Measurements from ENCODE around the gene WDR7. TPM values are rescaled to one million over a fixed set of nuclear protein-coding genes. Genes with fewer than 3 reads are reported as not detected.
A peak's percentile ranks its signal among the peaks of the same experiment; 100 is the strongest.
"Not testable (repeated sequence)": the region's sequence is repeated elsewhere in the genome, so short reads cannot be mapped to it uniquely, and the experiment has no call there.

The WDR7 gene
- total and polyA plus RNA-seq, 12 donors, result 3.6 to 64.6 (median 24.2) TPM

DNA sequence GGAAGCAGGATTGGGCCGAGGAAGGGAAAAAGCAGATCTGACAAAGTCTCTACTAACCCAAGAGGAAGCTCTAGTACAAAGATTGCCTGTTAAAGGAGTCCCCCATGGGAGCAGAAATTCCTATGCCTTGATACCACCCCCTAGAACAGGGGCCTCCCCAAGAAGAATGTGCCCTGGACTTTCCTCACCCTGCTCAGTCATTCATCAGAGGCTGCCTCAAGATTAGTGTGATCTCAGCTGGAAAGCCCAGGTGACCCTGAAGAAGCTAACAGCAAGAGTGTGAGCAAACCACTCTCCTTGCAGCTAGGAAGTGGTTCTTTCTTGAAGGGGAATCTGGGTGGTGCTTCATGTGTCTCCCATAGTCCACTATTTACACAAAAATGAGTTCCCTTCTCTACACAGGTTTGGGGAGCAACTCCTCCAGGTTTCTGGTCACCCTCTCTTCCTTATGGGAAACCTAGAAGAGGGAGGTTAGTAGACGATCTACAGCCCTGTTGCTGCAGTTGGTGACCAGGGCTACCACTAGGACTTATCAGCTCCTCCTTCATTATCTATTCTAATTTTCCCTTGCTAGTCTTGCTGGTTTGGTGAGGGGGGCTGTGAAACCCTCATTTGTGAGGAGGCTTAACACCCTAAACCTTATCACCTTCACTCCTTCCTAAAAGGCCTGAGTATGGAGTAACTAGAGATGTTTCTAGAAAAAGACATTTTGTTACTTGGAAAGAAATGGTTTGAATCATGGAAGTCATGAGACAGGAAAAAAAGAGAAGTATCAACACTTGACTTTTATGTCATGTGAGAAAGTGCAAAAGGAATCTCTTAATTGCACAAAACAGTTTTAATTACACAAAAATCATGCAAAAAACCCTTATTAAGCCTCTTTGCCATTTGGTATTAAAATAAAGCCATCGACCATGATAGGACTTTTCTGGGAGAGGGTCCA lies 2.9 kb upstream of the WDR7 start:
- no peak for DNase-seq
- intact Hi-C loops (cut with DNase I), result no loop called here

DNA sequence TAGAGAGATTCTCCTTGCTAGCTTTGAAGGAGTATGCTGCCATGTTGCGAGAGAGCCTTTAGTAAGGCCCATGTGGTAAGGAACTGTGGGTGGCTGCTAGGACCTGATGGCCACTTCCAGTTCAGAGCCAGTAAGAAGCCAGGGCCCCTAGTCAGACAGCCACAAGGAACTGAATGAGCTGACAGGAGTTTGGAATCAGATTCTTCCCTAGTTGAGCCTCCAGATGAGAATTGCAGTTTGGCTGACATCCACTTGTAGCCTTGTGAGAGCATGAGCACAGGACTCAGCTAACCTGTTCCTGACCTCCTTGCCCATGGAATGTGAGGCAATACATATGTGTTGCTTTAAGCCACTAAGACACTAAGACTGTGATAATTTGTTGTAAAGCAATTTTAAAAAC lies 1.2 kb upstream of the WDR7 start:
- H3K27ac ChIP-seq, result no peak overlapping the region
- H3K4me1 ChIP-seq (replicated peaks in 1 of 2), result peaks cover 7 to 23% of the 10 kb centered on the region in 2 donors
- no peaks in the 10 kb centered on the region for H3K9me3 ChIP-seq (replicated peaks in 1 of 3)
- TF ChIP-seq POLR2A (IDR thresholded peaks at IDR 0.05) (no peak), CTCF (IDR thresholded peaks at IDR 0.05) (no peak)
- DNase-seq, result no peak
- WGBS, 4 donors, result 94 to 100% (median 99%) methylated on average over 1 of the region's 1 CpG
- intact Hi-C loops (cut with DNase I), result no loop called here
- no peaks in the 10 kb centered on the region for H3K36me3 ChIP-seq (replicated peaks in 1 of 2)
- no peaks in the 10 kb centered on the region for H3K27me3 ChIP-seq
- H3K4me3 ChIP-seq, result no peak overlapping the region

More for the DNA sequence above, 2.9 kb upstream of the WDR7 start:
- no peak for TF ChIP-seq CTCF (IDR thresholded peaks at IDR 0.05)
- Histone ChIP-seq H3K27ac (no peak overlapping the region), H3K27me3 (no peaks in the 10 kb centered on the region), H3K36me3 (replicated peaks in 1 of 2) (no peaks in the 10 kb centered on the region), H3K4me3 (no peak overlapping the region), H3K4me1 (replicated peaks in 1 of 2) (peaks cover 7 to 20% of the 10 kb centered on the region in 2 donors), H3K9me3 (replicated peaks in 1 of 3) (no peaks in the 10 kb centered on the region)
- 80 to 83% (median 82%) methylated on average over 3 of the region's 3 CpGs for WGBS, 4 donors

- Histone ChIP-seq H3K4me3 (peak overlapping the region; percentile 59 to 100 (median 93)), H3K27me3 (no peaks in the 10 kb centered on the region), H3K36me3 (replicated peaks in 1 of 2) (no peaks in the 10 kb centered on the region), H3K27ac (peak overlapping the region in 4 of 5 donors; percentile 70 to 94 (median 85)), H3K9me3 (replicated peaks in 1 of 3) (no peaks in the 10 kb centered on the region), H3K4me1 (replicated peaks in 1 of 2) (peaks cover 7 to 23% of the 10 kb centered on the region in 2 donors)
- TF ChIP-seq POLR2A (IDR thresholded peaks at IDR 0.05) (no peak), CTCF (IDR thresholded peaks at IDR 0.05) (no peak)
- 5 to 13% (median 7%) methylated on average over 4 to 5 of the region's 5 CpGs for WGBS, 4 donors
- intact Hi-C loops (cut with DNase I), result no loop called here
- no peak for DNase-seq
Observed at GRCh38 chr18:56651771-56652092, 573 bp downstream of the WDR7 start.

DNA sequence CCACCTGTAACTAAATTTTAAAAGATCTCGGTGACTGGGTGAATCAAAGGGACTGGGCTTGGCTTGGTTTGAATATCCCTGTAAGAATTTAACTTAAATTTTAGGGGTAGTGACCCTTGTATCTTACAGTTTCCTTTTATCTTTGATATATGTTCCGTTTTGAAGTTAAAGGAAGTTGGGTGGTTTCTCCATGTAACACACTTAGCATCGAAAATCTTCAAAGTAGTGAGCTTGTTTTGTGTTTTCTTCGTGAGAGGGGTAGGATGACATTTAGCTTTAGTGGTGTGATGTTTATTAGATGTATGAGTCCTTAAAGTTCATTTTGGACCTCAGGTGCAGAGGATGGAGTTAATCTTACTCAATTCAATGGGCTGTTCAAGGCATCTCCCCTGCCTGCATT lies 1.6 kb downstream of the WDR7 start:
- H3K36me3 ChIP-seq (replicated peaks in 1 of 2), result no peaks in the 10 kb centered on the region
- no peak overlapping the region for H3K4me3 ChIP-seq
- H3K9me3 ChIP-seq (replicated peaks in 1 of 3), result no peaks in the 10 kb centered on the region
- no peak overlapping the region for H3K27ac ChIP-seq
- peaks cover 7 to 23% of the 10 kb centered on the region in 2 donors for H3K4me1 ChIP-seq (replicated peaks in 1 of 2)
- WGBS, 4 donors, result 65 to 73% (median 72%) methylated on average over 4 of the region's 4 CpGs
- H3K27me3 ChIP-seq, result no peaks in the 10 kb centered on the region
- no peak for DNase-seq
- TF ChIP-seq CTCF (IDR thresholded peaks at IDR 0.05) (no peak), POLR2A (IDR thresholded peaks at IDR 0.05) (no peak)
- intact Hi-C loops (cut with DNase I), result no loop called here

DNA sequence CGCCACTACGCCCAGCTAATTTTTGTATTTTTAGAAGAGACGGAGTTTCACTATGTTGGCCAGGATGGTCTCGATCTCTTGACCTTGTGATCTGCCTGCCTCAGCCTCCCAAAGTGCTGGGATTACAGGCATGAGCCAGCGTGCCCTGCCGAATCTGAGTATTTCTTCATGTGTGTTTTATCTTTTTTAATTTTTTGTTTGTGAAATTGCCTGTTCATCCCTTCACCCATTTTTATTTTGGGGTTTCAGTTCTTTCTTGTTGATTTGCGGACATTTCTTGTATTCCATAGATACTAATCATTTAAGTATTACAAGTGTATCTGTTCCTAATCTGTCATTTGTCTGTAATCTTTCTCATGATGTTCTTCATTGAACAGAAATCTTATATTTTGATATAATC lies 3.1 kb downstream of the WDR7 start:
- DNase-seq; H3K9me3 ChIP-seq (replicated peaks in 1 of 3); H3K27ac ChIP-seq; H3K4me3 ChIP-seq; H3K27me3 ChIP-seq; H3K36me3 ChIP-seq (replicated peaks in 1 of 2); intact Hi-C loops (cut with DNase I): not testable (repeated sequence)
- peaks cover 7 to 23% of the 10 kb centered on the region in 2 donors for H3K4me1 ChIP-seq (replicated peaks in 1 of 2)
- WGBS, 4 donors, result 95 to 97% (median 96%) methylated on average over 7 of the region's 7 CpGs
